ENCODE data around the gene ACADL.

GRCh38 chr2:210262036-210262435 lies 36.8 kb upstream of the ACADL start:
- TF ChIP-seq CTCF (IDR thresholded peaks at IDR 0.05), result no peak
- no peak for TF ChIP-seq POLR2A (IDR thresholded peaks at IDR 0.05)

Measured in lower leg skin (tissue), 3 donors.